GM21717 (cell line): ENCODE data around the gene CEP128.

Experiments used
- ATAC-seq: cut with Tn5 transposase; IDR thresholded peaks from one replicate; pipeline ENCODE4 v1.9.1; 2021; ENCODE audit warnings: mild to moderate bottlenecking, moderate library complexity; ENCODE audit not compliant: unreplicated experiment

The CEP128 gene

DNA sequence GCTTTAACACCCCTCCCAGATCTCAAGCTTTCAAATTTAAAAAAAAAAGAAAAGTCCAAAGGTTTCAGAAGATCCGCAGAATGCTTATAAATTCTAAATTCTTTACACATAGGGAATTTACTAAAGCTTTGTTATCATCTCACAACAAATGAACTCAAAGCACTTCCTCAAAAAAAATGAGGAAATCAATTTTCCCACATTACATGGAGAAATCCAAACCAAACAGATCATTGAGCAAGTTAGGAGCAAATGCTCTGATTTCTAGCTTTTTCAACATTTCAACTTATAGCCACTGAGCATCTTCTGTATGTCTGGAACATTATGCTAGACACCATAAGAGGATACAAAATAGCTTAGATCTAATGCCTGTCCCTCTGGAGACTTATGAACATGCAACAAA lies 161.0 kb downstream of the CEP128 start:
- ATAC-seq: no peak

DNA sequence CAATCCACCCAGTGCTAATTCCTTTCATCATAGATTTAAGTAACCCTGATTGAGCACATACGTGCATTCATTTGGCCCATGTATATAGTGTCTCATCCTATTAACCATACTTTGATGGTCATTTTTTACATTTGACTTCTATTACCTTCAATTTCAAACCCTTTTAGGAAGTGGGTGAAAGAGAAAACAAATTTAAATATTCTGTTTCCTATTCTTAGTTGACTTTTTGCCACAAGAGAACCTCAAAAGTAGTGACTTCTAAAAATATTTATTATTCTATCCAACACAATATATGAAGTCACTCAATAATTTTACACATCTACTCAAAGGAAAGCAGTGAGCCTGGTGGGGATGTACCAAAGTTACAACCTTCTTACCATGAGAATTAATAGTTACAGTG lies 164.9 kb downstream of the CEP128 start:
- ATAC-seq: peak; percentile 53

DNA sequence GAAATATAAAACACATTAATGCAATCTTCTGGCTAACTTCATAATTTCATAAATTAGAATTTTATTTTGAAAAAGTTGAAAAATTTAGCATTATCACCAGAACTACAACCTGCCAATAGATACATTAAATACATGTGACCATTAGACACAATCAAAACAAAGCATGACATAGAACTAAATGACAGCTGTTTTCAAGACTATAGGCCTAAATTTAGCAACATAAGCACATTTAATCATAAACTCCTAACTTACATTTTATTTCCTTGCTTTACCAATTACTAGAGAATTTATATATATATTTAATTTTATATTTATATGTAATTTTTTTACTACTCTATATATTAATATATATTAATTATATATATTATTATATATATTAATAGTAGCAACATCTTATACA lies 165.4 kb downstream of the CEP128 start:
- no peak for ATAC-seq

DNA sequence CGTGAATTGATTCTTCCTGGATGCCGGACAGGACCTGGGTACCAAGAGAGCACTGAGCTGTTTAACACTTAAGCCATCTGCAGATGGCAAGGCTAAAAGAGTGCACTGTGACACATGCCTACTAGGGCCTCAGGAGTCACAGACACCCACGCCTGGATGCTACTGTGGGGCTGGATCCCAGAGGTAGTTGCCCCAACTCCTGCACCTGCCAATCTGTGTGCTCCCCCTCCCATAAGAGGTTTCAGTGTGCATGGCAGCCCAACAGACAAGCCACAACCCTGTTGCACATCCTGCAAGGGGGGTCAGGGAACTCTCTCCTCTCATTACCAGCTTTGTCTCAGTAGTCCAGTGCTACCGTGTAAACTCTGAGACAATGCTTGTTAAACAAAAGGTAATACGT lies 169.0 kb downstream of the CEP128 start:
- ATAC-seq: no peak

DNA sequence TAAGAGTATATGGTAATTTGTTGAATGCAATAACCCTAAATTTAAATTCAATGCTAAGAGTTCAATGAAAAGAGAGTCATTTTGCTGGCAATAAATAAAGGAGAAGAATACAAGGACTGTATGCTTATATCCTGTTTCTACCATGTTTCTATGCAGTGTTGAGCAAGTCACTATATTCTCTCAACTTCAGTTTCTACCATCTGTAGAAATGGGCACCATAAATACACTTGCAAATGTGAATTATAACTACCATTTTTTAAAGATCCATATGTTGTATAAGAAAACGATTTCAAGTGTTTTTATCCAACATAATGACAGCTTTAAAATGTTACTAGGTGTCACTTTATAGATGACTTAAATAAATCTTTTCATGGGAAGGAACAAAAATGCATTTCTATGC lies 170.3 kb downstream of the CEP128 start:
- no peak for ATAC-seq

DNA sequence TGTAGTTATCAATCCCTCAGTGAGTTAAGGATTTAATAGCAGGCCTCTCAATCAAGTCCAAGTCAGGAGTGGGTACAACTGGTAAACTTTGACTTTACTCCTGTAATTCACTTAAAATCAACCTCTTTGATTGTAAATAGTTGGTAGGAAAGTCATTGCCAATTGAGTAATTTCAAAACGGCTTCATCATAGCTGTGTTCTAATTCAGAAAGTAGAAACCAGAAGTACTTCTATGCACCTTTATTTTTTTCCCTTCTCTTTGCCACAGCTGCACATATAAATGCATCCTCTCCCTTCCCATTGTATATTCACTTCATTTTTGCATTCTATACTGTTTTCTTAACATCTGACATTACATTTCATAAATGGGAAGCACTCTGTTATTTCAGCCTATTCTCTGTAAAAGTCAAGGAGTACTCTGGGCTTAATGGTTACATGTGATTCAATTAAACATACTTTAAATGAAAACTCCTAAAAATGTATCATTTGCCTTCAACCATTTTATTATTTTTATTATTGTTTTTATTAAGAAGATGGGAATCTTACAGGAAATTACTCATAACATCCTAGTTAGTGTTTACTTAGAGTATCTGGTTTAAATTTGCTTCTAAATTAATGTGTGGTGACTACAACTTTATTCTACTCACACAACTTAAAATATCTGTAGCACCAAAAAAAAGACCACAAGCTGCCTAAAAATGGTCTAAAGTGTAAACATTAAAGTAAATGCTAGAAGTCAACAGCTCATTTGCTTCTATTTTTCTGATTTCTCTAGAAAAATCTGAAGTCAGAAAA lies 171.2 kb downstream of the CEP128 start:
- ATAC-seq: no peak

DNA sequence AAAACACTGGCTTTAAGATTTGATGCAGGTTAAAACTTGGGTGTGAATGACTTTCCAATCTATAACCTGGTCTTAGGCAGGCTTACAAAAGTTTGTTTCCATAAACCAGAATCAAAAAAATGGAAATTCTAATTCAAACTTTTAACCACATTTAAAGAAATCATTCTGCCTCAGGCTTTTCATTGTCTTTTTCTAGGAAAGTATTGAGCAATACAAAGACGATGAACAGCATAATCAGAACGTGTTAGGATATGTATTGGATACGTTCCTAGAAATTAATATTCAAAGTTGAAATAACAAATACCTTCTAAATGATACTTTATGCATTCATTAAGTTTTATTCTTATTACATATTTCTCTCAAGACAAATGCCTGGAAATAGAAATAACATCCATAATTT lies 172.9 kb downstream of the CEP128 start:
- ATAC-seq: no peak

DNA sequence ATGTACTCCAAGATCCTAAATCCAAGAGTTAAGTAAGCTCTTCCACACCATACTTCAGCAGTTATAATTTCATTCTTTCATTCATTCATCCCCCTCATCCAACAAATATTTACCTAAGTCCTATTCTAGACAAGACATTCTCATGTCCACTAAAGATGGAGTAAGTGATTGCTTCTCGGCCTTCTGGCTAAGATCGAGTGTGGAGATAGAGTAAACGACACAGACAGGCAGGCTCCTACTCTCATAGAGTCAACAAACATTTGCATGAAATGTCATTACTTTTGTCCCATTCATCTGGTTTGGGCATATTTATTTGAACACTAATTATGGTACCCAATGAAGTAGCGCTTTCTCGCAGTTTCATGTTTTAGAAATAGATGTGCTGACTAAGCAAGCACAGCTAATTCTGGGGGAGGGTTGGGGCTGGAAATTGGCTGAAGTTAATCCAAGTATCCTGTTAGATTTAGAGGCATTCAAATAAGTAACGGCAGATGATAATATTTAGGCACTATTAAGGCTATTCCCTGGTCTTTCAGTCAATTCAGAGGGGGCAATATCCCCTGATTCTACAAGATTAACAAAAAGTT lies 176.5 kb downstream of the CEP128 start:
- no peak for ATAC-seq

DNA sequence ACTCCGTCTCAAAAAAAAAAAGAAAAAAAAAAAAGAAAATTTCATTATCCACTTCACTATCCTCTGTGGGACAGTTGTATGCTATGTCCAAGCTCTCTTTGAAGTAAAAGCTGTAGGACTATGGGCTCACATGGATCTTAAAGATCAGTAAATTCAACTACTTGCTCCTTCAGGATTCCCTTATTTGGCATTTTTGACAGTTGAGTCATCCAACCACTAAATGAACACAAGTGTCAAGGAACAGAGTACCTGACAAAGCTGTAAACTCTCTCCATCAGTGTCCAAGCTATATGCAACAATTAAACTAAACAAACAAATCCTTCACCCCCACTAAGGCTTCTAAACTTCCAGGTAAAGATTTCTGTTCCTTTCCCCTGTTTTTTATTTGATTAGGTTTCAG lies 177.0 kb downstream of the CEP128 start:
- no peak for ATAC-seq

DNA sequence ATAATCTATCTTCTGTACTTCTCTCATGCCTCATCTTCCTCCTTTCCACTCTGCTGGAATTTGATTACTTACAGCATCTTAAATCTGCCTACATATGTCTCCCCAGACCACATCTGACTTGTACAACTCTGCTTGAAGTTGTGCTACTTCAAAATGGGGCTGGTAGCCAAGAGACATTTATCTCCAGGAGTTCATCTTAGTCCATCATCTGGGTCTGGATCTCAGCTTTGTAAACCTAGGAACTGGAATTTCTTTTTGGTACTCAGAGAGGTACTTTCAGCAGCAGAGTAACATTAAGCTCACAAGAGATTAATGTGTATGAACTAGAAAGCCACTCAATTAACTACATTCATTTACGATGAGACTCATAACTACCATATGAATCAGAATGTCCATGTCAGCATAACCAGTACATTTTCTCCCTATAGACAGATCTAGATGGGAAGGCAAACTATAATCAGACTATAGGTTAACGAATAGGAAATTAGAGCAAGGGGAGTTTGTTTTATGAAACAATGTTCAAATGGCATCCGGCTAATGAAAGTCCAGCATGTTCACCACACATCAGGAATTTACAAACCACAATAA lies 178.8 kb downstream of the CEP128 start:
- ATAC-seq: no peak

DNA sequence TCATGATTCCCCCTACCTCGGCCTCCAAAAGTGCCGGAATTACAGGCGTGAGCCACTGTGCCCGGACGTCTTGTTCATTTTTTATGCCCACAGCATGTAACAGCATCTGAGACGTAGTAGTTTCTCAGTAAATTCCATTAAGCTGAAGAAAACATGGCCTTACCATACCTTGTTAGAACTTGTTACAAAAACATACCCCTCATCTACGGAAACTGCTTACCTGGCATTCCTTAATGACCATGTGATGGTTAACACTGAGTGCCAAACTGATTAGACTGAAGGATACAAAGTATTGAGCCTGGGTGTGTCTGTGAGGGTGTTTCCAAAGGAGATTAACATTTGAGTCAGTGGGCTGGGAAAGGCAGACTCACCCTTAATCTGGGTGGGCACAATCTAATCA lies 186.8 kb downstream of the CEP128 start:
- ATAC-seq: no peak

DNA sequence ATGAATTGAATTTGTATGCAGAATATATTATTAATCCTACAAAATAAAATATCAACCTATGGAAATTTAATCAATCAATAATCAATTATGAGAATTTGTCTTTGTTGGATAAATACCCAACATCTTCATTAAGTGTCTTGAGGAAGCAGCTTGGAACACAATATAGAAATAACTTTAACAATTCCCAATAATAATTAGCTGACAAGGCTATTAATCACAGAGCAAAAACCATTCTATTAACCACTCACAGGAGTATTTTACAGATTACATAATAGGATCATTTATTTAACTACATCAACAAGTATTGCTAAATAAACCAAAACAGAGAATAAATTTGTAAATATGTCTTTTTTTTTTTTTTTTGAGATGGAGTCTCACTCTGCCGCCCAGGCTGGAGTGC lies 190.3 kb downstream of the CEP128 start:
- ATAC-seq: no peak

DNA sequence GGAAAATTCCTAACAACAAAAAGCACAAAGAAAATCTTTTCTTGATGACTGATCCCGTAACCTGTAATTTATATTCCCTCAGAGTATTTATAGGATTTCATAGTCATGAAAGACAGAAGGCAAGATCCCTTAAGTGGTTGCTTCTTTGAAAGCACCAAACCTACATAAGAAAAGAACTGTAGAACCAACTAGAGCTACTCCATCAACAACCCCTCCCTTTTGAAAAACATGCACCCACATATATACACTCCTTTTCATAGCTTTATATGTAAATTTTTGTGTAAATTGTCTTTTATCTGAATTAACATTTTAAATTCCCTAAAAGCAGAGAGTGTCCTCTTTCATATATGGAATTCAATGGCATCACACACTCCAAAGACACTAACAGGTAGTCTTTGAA lies 215.3 kb downstream of the CEP128 start:
- ATAC-seq: no peak

DNA sequence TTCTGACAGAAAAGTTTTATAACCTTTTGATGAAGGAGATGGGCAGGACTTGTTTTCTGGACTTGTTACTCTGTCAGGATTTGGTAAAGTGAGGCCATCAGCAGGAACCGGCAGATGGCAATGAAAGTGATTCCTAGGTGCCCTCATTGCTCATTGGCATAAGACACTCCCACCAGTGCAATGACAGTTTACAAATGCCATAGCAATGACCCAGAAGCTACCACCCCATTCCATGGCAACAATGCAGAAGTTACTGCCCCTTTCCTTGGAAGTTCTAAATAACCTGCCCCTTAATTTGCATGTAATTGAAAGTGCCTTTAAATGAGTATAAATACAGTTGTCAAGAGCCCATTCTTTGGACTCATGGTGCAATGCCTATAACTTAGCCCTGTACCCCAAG lies 222.6 kb downstream of the CEP128 start:
- no peak for ATAC-seq

DNA sequence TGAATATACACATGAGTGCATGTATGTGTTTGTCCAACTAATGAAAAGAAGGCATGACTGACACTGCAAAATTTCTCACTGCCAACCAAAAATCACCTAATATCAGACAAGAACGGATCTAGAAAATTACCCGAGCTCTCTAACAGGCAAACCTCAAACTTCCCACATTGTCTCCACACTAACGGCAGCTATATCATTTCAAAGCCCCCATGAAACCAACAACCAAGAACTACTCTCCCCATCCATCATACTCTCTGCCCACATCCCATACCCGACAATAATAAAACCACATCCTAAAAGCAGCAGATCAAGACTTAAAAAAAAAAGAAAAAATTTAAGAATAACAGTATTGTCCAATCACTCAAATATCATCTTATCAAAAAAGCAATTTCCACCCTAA lies 227.1 kb downstream of the CEP128 start:
- no peak for ATAC-seq

DNA sequence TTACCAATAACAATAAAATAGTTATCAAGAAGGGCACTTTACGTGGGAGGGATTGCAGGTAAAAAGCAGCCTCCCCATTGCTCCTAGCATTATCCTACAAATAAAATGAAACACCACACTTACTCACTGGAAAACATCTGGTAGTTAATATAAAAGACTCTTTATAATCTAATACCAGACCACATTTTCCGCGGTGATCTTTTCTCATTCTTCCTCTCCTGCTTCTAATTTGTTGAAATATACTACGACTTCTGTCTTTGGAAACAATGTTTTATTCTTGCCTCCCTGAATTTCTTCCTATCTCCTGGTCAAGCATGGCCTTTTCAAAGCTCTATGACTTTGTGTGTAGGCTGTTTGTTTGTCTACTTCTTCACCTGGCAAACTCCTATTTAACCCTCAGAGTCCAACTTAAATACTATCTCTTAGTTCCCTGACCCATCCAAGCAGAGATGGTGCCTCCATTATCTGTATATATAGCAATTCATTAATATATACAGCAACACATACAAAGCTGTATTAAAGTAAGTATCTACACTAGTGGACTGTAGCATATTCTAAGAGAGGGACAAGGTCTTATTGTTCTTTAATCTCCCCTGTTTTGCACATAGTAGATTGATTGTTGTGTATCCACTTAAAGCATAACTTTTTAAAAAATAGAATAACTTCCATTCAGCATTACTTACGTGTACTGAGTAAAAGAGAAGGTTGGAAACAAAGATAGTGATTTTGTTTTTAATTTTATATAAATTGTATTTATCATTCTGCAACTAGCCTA lies 228.3 kb downstream of the CEP128 start:
- ATAC-seq: no peak

DNA sequence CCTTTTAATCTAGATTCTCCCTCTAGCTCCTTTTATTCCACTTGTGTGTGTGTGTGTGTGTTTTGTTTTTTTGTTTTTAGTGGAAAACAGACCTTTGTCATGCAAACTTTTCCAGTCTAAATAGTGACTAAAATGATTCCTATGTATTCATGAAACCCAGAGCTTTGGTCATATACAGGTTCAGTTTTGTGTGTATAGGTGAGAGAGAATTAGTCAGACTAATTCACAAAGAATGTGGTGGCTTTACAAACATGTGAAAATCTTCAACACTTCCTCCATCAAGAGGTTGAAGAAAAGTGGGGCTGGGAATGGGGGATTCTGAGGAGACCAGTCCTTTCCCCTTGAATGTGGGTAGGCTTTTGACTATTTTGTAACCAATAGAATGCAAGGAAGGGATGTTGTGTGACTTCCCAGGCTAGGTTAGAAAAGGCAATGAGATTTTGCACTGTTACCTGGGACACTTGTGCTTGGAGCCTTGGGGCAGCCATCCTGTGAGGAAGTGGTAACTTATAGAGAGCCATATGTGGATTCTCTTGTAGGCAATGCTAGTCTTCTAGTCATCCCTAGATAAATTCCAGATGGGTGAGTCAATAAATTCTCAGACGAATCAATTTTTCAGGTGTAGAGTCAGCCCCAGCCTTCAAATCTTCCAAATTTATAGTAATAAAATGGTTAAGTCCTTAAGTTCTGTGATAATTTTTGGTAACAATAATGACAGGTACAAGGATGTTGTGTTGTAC lies 236.1 kb downstream of the CEP128 start:
- no peak for ATAC-seq

DNA sequence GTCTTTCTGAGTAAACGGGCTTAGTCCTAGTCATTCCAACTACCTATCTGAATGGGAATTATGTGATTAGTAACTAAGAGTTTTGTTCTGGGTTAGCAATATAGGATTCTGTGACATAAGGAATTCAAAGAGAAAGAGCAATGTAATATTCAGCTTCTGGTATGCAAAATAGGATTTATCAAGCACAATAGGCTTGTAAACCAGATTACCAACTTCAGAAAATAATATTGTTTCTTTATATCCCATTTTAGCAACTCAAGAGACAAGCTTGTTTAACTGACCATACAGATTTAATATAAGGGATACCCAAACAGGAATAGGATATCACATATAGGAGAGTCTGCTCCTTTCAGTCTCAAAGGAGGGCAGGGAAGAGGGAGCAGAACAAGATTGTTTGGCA lies 240.9 kb downstream of the CEP128 start:
- no peak for ATAC-seq

DNA sequence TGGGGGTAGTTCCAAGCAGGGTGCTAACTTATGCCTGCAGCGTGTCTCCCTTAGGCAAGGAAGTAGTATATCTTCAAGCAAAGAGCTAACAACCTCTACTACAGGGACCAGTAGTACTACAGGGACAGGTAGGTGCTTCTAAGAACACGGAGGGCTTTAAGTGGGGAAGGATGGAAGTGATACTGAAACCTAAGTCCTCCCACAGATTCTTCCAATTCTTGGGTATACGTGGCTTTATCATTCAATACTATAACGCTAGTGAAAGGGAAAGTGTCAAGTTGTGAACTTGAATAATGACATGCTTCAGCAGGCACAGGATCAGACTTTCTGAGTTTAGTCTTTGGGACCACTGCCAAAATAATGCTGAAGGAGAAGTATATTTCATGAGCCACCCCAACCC lies 241.7 kb downstream of the CEP128 start:
- ATAC-seq: peak; percentile 81

DNA sequence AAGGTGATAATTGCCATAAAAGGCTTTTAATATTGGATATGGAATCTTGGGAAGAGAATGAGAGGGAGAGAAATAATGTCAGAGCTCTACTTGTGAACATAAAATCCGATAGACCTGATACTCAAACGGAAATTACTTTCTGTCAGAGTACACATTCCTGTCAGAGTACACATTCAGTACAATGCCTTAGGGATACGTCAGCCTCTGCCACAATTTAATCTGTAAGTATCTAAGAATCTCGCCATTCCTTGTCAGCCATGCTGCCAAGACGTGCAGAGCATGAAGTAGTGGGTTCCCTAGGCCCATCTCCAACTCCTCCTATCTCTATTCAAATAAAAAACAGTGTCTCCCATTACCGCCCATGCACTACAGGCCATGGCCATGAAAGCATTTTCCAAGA lies 242.6 kb downstream of the CEP128 start:
- no peak for ATAC-seq

DNA sequence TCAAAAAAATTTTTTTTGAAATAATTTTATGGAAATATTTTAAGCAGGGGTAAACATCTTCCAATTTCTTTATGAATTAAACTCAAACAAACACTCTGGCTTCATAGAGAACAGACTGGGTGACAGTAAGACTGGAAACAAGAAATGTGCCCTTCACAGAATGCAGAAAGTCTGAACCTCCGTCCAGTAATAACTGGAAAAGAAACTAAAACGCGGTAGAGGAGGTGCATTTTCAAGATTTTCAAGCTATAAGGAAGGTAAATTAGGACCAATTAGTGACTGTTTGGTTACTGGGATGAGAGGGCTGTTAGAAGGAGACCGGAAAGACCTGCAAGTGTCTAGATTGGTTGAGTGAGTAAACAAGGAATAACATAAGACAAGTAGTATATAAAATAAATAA lies 245.7 kb downstream of the CEP128 start:
- ATAC-seq: peak; percentile 55
